Measurements from ENCODE around the gene TGM1.
A peak's percentile ranks its signal among the peaks of the same experiment; 100 is the strongest.

Gene TGM1

GRCh38 chr14:24262821-24263733 is at the start of gene TGM1:
TSS of gene TGM1 (minus strand) at chr14:24263177. CDS start at chr14:24262352, 825 bp downstream.
- no peak for DNase-seq (ENCODE audit: low spot score)

DNA sequence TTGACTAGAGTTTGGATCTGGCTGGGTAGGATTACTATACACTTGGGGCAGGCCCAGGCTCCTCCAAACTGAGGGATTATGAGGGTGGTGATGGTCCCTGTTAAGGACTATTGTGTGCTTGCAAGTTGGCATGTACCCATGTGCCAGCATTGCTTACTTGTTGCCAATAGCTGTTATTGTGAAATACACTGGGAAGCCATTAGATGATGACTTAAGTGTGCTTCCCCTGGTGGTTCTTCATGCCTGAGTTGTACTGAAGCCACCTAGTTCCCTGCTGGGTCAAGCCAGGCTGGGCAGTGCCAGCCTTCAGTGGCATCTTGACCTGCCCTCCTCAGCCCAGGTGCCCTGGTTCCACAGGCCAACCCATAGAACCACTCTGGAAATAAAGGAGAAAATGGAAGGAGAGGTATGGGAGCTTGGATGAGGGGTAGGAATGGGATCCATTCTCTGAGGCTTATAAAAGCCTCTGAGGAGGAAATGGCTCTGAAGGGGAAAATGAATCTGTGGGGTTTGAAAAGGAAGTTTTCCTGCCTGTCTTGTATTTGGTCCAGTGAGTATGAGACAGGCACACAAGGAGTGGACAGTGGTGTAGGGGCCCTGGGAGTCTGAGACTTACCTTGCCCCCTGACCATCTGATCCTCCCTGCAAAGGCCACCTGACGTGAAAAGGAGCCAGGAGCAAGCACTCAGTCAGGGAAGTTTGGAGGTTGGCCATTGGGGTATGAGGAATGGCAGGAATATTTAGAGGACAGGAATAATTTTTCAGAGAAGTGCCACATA is 49.0 kb upstream of the TGM1 start:
- peak; percentile 45 for DNase-seq (ENCODE audit: low spot score)

- peak; percentile 90 for DNase-seq (ENCODE audit: low spot score)
Measured at GRCh38 chr14:24310646-24311604, 47.9 kb upstream of the TGM1 start, which contains the start of gene LTB4R. TSS of gene LTB4R (plus strand) at chr14:24311502. CDS start at chr14:24315652, 4,150 bp downstream.

DNA sequence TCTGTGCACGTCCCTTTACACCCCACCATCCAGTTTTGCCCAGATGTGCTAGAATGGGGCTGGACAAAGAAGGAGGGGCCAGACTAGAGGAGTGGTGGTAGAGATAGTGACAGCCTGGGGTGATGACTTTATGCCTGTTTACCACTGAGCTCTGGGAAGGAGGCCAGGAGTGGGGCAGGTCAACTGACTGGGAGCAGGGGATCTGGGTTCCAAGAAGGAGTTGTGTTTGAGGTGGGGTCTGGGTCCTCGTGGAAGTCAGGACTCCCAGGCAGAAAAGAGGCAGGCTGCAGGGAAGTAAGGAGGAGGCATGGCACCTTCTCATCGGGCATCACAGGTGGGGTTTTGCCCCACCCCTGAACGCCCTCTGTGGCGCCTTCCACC is 47.3 kb upstream of the TGM1 start:
- no peak for DNase-seq (ENCODE audit: low spot score)

- DNase-seq (ENCODE audit: low spot score), result no peak
Measured at GRCh38 chr14:24309538-24310264, 46.7 kb upstream of the TGM1 start, which contains the start of gene LTB4R2. TSS of gene LTB4R2 (plus strand) at chr14:24310140. CDS start at chr14:24310665, 525 bp downstream.

DNA sequence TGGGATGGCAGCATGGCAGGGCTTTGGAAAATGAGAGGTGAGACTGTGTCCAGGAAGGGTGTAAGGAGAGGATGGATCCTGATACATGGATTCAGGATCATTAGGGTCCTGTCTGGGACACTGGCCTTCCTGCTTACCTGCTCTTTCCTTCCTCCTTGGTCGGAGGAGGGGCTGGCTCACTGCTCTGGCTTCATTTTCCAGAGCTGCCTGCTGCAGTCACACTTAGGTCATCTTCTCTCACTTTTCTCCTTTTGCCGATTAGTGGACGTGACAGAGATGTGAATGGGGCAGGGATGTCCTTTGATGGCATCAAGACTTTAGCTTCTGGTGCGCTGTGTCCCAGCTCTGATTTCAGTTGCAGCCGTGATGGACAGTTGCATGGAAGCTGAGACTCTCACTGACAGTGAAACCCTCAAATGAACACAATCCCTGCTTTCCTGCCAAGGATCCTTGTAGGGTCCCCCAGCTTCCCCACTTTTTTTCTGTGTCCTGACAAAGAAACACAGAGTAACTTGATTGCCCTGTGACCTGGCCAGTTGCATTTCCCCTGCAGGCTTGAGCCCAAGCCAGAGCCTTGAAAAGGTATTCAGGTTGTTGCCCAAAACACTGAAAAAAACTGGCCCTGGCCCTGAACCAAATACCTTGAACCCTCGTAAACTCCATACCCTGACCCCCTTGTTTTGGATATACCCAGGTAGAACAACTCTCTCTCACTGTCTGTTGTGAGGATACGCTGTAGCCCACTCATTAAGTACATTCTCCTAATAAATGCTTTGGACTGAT is 45.6 kb upstream of the TGM1 start:
- no peak for DNase-seq (ENCODE audit: low spot score)

- DNase-seq (ENCODE audit: low spot score), result peak; percentile 85
Measured at GRCh38 chr14:24307575-24308341, 44.8 kb upstream of the TGM1 start, which contains the start of gene CIDEB. TSS of gene CIDEB (minus strand) at chr14:24307977. CDS start at chr14:24307858, 119 bp downstream.

DNA sequence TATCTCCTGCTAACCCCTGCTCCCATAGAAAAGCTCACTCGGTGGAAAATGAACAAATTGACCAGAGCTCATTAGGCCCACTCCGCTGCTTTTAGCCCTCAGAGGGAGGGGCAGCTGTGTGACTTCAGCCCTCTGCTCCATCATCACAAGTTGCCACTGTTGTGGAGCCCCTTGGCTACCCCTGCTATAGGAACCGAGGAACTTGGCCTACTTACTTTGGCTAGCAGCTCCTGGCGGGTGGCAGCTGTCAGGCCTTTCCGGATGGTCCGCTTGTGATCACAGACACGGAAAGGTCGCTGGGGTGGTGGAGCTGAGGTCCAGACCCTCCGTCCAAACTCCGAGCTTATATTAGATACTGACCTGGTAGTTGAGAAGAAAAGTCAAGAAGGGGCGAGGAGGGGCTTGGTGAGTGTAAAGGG is 44.2 kb upstream of the TGM1 start:
- DNase-seq (ENCODE audit: low spot score), result no peak

- no peak for DNase-seq (ENCODE audit: low spot score)
Measured at GRCh38 chr14:24304019-24304387, 41.0 kb upstream of the TGM1 start.

DNA sequence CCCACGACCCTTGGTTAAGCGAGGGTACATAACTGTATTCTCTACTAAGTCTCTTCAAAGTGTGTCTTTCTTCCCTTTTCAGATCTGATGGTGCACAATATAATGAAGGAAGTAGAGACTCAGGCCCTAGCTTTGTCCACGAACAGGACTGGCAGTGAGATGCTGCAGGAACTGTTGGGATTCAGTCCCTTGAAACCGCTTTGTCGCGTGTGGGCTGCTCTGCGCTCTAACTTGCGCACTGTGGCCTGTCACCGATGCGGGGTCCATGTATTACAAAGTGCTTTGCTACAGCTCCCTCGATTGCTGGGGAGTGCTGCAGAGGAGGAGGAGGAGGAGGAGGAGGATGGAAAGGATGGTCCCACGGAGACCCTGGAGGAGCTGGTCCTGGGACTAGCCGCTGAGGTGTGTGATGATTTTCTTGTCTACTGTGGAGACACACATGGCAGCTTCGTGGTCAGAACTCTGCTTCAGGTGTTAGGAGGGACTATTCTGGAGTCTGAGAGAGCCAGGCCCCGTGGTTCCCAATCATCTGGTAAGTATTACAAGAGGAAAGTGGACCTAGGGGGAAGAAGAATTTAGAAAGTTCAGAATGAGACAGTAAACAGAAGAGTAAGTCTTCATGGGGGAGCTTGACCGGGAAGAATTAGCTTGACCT is 37.5 kb upstream of the TGM1 start:
- no peak for DNase-seq (ENCODE audit: low spot score)

DNA sequence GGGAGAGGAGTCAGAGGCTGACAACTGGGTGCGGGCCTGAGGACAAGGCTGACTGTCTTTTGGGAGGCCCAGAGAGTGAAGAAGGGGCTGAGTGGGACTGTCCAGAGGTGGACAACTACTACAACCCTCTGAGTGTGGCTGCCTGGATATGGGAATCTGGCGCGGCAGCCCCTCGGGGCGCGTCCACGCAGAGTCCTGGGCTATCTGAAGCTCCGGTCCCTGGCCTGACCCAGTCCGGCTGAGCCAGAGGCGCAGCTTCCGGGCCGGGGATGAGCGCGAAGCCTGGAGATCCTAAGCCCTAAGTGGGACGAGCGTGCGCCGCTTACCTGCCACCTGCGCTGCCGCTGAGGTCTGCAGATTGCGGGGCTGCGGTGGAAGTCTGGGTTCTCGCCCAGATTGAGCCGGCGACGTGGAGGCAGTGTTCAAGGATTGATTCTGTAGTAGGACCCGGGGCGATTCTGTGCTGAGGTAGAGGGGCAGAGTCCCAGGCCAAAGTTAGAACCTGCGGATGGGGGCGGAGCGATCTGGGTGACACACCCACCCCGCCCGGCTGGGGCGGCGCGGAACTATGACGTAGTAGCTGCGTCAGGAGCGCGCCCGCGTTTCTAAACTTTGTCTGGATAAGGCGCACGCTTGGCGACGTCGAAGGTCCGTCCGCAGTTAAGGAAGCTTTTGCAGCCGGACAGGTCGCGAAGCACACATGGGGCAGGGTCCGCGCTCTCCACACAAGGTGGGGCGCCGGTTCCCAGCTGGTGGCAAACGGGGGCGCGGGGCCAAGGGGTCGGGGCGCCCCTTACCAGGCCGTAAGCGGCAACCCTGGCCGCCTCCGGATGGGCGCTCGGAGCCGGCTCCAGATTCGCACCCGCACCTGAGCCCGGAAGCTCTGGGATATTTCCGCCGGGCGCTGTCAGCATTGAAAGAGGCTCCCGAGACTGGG is 36.5 kb upstream of the TGM1 start, which contains the start of the genes DHRS1 and NOP9:
TSS of gene DHRS1 (minus strand) at position 526 of the 937 bp plus-strand sequence. CDS start 674 bp downstream, outside the sequence.
TSS of gene NOP9 (plus strand) at position 596 of the 937 bp plus-strand sequence. CDS start at position 701, 105 bp downstream.
- peak; percentile 97 for DNase-seq (ENCODE audit: low spot score)

- DNase-seq (ENCODE audit: low spot score), result peak; percentile 69
Measured at GRCh38 chr14:24298892-24299254, 35.9 kb upstream of the TGM1 start.

GRCh38 chr14:24297190-24297964 is 34.4 kb upstream of the TGM1 start:
- DNase-seq (ENCODE audit: low spot score), result no peak

DNA sequence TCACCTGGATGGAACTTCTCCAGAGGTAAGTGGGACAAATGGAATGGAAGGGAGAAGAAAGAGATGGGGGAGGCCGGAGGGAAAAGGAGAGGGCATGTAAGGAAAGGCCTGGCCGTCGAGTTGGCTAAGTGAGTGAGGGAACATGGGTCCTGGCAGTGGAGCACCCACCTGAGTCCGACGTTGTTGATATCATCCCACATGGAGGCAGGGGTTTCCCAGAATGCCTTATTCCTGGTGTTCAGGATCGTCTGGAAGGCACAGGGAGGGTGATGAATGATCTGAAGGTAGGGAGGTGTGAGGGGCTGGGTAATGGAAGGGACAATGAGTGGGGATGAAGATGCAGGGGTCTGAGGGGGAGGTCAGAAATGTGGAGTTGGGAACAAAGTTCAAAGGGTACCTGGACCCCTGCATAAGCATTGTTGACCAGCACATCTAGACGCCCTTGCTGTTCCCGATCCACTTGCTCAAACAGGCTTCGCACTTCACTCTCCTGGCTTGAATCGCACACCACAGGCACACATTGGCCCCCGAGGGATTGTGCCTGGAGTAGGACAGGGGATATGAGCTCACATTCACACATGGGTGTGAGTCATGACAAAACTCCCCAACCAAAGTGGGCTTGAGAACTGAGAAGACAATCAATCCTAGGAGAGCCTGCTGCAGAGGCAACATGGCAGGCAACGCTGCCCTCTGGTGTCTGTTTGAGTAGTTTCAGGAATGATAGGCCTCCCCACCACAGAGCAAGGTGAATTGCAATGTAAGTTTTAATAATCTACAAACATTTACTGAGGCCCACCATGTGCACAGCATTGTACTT is 33.6 kb upstream of the TGM1 start:
- peak; percentile 88 for DNase-seq (ENCODE audit: low spot score)

GRCh38 chr14:24293525-24293924 is 30.5 kb upstream of the TGM1 start:
- DNase-seq (ENCODE audit: low spot score), result no peak

Data from GM03348 (cell line).